ENCODE results near the gene GABARAP. TPM values are rescaled to one million over a fixed set of nuclear protein-coding genes. Genes with fewer than 3 reads are reported as not detected.
A peak's percentile ranks its signal among the peaks of the same experiment; 100 is the strongest.
"Not testable (repeated sequence)": the region's sequence is repeated elsewhere in the genome, so short reads cannot be mapped to it uniquely, and the experiment has no call there.

The GABARAP gene
- total RNA-seq, 1 donor from 2014 or later = 449 TPM

DNA sequence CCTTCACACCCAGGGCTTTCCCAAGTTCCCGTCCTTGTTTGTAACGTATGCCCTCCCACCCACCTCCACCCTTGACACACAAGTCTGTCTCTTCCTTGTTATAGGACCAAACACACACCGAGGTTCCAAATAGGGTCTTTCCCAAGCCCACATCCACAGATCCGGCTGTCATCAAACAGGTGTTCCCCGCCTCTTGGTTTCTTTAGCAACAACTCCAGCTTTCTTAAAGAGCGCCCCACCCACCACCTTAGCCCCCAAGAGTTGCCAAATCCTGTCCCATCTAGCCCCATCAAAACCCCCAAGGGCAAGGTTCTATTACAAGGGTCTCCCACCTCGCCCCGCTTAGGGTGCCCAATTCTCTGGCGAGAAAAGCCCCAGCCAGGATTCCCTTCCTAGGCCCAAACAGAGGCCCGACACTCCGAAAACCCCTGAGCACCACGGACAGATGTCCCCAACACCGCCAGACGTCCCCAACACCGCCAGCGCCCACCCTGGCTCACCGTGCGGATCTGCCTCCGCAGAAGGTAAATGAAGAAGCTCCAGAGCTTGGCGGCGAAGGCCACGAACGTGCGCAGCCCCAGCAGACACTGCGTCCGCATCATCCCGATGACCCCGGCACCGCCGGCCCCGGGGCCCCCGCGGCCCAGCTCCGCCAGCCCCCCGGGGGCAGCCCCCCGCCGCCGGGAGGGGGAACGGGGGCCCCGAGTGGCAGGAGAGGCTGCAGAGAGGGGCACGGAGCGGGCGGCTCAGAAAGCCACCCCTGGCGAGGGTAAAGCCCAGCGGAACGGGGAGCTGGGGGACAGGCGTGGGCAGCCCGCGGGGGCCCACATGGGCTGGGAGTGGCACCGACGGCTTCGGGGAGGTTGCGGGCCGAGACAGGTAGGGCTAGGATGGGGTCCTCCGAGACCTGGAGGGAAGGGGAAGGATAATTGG, 8.7 kb upstream of the GABARAP start:
- Mint-ChIP-seq H3K9me3 (ENCODE audit: low read depth) (no peaks in the 10 kb centered on the region), H3K27me3 (ENCODE audit: low read depth) (no peaks in the 10 kb centered on the region), H3K4me3 (ENCODE audit: unreplicated experiment) (peak overlapping the region; percentile 98), H3K4me1 (ENCODE audit: low read depth) (peaks cover 41% of the 10 kb centered on the region), H3K27ac (ENCODE audit: unreplicated experiment) (peak overlapping the region; percentile 92), H3K36me3 (ENCODE audit: low read depth) (peaks cover 12% of the 10 kb centered on the region)
- no peak for DNase-seq (ENCODE audit: low spot score)
- no peak for TF ChIP-seq CTCF (IDR thresholded peaks at IDR 0.05)

DNA sequence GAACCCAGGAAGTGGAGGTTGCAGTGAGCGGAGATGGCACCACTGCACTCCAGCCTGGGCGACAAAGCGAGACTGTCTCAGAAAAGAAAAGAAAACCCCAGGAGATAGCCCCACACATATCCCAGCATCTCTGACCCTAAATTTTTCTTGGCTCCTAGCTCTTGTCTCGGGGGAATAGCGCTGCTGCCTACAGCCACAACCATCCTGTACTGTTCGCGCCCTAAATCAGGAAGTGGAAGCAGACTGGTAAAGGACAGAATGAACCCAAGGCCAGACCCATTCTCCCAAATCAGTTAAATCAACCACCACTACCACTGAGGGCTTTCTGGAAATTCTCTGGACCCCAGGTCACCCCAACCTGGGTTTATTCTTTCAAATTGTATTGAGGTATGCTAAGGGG, 7.6 kb upstream of the GABARAP start:
- no peak for DNase-seq (ENCODE audit: low spot score)
- peak overlapping the region; percentile 98 for H3K4me3 Mint-ChIP-seq (ENCODE audit: unreplicated experiment)
- TF ChIP-seq CTCF (IDR thresholded peaks at IDR 0.05) = no peak
- peak overlapping the region; percentile 92 for H3K27ac Mint-ChIP-seq (ENCODE audit: unreplicated experiment)
- H3K36me3 Mint-ChIP-seq (ENCODE audit: low read depth) = peaks cover 14% of the 10 kb centered on the region
- H3K9me3 Mint-ChIP-seq (ENCODE audit: low read depth) = no peaks in the 10 kb centered on the region
- no peaks in the 10 kb centered on the region for H3K27me3 Mint-ChIP-seq (ENCODE audit: low read depth)
- peaks cover 41% of the 10 kb centered on the region for H3K4me1 Mint-ChIP-seq (ENCODE audit: low read depth)

- Mint-ChIP-seq H3K27me3 (ENCODE audit: low read depth) (no peaks in the 10 kb centered on the region), H3K9me3 (ENCODE audit: low read depth) (no peaks in the 10 kb centered on the region), H3K4me3 (ENCODE audit: unreplicated experiment) (peak overlapping the region; percentile 29), H3K27ac (ENCODE audit: unreplicated experiment) (peak overlapping the region; percentile 37), H3K36me3 (ENCODE audit: low read depth) (peaks cover 17% of the 10 kb centered on the region), H3K4me1 (ENCODE audit: low read depth) (peaks cover 40% of the 10 kb centered on the region)
- no peak for DNase-seq (ENCODE audit: low spot score)
- TF ChIP-seq CTCF (IDR thresholded peaks at IDR 0.05) = no peak
Observed at GRCh38 chr17:7249214-7249613, 7.0 kb upstream of the GABARAP start.

- Mint-ChIP-seq H3K9me3 (ENCODE audit: low read depth) (no peaks in the 10 kb centered on the region), H3K4me1 (ENCODE audit: low read depth) (peaks cover 37% of the 10 kb centered on the region), H3K27ac (ENCODE audit: unreplicated experiment) (peak overlapping the region; percentile 37), H3K4me3 (ENCODE audit: unreplicated experiment) (no peak overlapping the region), H3K27me3 (ENCODE audit: low read depth) (no peaks in the 10 kb centered on the region), H3K36me3 (ENCODE audit: low read depth) (peaks cover 17% of the 10 kb centered on the region)
- no peak for DNase-seq (ENCODE audit: low spot score)
- TF ChIP-seq CTCF (IDR thresholded peaks at IDR 0.05) = no peak
Observed at GRCh38 chr17:7248796-7249195, 6.5 kb upstream of the GABARAP start.

- no peak for DNase-seq (ENCODE audit: low spot score)
- Mint-ChIP-seq H3K4me1 (ENCODE audit: low read depth) (peaks cover 33% of the 10 kb centered on the region), H3K36me3 (ENCODE audit: low read depth) (peaks cover 18% of the 10 kb centered on the region), H3K4me3 (ENCODE audit: unreplicated experiment) (no peak overlapping the region), H3K27ac (ENCODE audit: unreplicated experiment) (no peak overlapping the region), H3K27me3 (ENCODE audit: low read depth) (no peaks in the 10 kb centered on the region), H3K9me3 (ENCODE audit: low read depth) (no peaks in the 10 kb centered on the region)
- TF ChIP-seq CTCF (IDR thresholded peaks at IDR 0.05) = no peak
Observed at GRCh38 chr17:7246779-7247178, 4.5 kb upstream of the GABARAP start.

DNA sequence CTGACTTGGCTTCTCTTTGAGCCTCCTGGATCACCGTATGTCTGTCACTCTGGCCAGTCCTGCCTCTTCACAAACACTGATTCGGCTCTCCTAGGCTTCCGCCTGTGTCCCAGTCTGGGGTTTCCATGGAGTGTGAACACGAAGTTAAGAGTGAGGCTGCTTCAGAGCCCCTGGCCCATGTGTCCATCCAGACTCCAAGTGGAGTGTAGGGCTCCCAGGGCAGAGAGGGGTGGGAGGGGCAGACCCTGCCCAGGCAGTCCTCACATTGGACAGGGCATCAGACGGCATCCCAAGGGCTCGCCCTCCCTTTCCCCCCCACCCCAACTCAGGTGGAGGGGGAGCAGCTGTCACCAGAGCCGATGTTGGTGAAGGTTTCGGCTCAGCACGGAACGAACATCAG, 1.6 kb upstream of the GABARAP start:
- peaks cover 26% of the 10 kb centered on the region for H3K36me3 Mint-ChIP-seq (ENCODE audit: low read depth)
- H3K4me3 Mint-ChIP-seq (ENCODE audit: unreplicated experiment) = peak overlapping the region; percentile 87
- not testable (repeated sequence) for H3K27me3 Mint-ChIP-seq (ENCODE audit: low read depth); DNase-seq (ENCODE audit: low spot score); H3K9me3 Mint-ChIP-seq (ENCODE audit: low read depth)
- H3K27ac Mint-ChIP-seq (ENCODE audit: unreplicated experiment) = peak overlapping the region; percentile 100
- H3K4me1 Mint-ChIP-seq (ENCODE audit: low read depth) = peaks cover 38% of the 10 kb centered on the region
